ENCODE measurements around the gene CDH9. TPM values are rescaled to one million over a fixed set of nuclear protein-coding genes. Genes with fewer than 3 reads are reported as not detected.

The CDH9 gene
- total and polyA plus RNA-seq, 9 of the 15 experiments (the other 6 are each of a cell fraction or from before 2014, with no cell fraction given) = not detected

DNA sequence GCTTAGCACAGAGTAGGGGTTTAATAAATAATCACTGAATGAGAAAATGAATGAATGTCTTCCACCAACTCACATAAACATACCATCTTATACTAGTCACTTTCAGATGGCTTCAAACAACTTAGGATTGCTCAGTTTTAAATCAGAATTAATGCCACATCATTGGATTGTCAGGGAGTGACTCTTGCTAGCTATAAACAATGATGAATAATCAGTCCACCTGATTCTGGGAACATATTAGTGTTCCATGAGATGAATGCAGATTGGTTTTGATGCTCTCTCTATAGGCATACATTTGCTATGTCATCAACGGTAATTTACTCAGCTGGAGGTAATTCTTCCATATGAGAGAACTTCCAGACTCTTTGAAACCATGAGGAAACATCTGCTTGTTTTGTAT lies 97.4 kb downstream of the CDH9 start (continued):
- TF ChIP-seq HMG20A (CRISPR knock-in tag; conservative IDR thresholded peaks at IDR 0.05) (no peak), ZBTB1 (CRISPR knock-in tag; IDR thresholded peaks at IDR 0.05; ENCODE audit: borderline replicate concordance, low read depth) (no peak), SREBF1 (IDR thresholded peaks at IDR 0.05; ENCODE audit: borderline replicate concordance, low read depth, low read length) (no peak), ZSCAN32 (CRISPR knock-in tag; IDR thresholded peaks at IDR 0.05) (no peak), TEAD2 (tag; IDR thresholded peaks at IDR 0.05) (no peak)

GRCh38 chr5:26932238-26932637 lies 106.1 kb downstream of the CDH9 start:
- no peak for ATAC-seq
- Histone ChIP-seq H3K9me1 (ENCODE audit: control insufficient read depth, insufficient read depth, low read length) (no peaks in the 10 kb centered on the region), H3K4me3 (no peak overlapping the region), H3K27me3 (ENCODE audit: control insufficient read depth in 2 of 2, insufficient read depth in 2 of 2, low read length in 2 of 2) (no peaks in the 10 kb centered on the region), H3K9ac (ENCODE audit: insufficient read depth in 1 of 2, low read depth in 2 of 2, low read length in 2 of 2) (no peak overlapping the region), H3K9me3 (replicated peaks; ENCODE audit: control insufficient read depth, insufficient read depth, low read depth, low read length) (no peaks in the 10 kb centered on the region), H3K79me2 (ENCODE audit: control insufficient read depth, insufficient read depth, low read length) (no peaks in the 10 kb centered on the region), H3K36me3 (ENCODE audit: control insufficient read depth, insufficient read depth, low read length) (no peaks in the 10 kb centered on the region), H4K20me1 (replicated peaks; ENCODE audit: control insufficient read depth, insufficient read depth, low read length) (no peaks in the 10 kb centered on the region), H2AFZ (ENCODE audit: low read depth, low read length) (no peak overlapping the region), H3K4me1 (replicated peaks in 1 of 2; ENCODE audit: control insufficient read depth in 2 of 2, insufficient read depth in 2 of 2, low read length in 2 of 2) (no peaks in the 10 kb centered on the region), H3K27ac (ENCODE audit: extremely low read depth, low read depth, low read length) (no peak overlapping the region), H3K4me2 (ENCODE audit: insufficient read depth, low read length) (no peak overlapping the region)
- no peak for DNase-seq (ENCODE audit: extremely low read depth in 1 of 4, low spot score in 3 of 4)
- no peak for TF ChIP-seq ZKSCAN8 (CRISPR knock-in tag; IDR thresholded peaks at IDR 0.05)
- TF ChIP-seq NFE2 (IDR thresholded peaks at IDR 0.05; ENCODE audit: low read depth) = no peak
- no peak for TF ChIP-seq ZBTB40 (IDR thresholded peaks at IDR 0.05)
- TF ChIP-seq ZBTB40 (CRISPR knock-in tag; IDR thresholded peaks at IDR 0.05) = no peak
- TF ChIP-seq ZNF316 (IDR thresholded peaks at IDR 0.05) = peak; percentile 70
- peak; percentile 35; the same call in 1 of the 2 replicates for TF ChIP-seq C11orf30 (IDR thresholded peaks at IDR 0.05; ENCODE audit: low read depth)
- TF ChIP-seq MAFG (tag; conservative IDR thresholded peaks at IDR 0.05) = peak; percentile 37; the same call in 1 of the 2 replicates
- POLR2A ChIA-PET = no interaction called here
- intact Hi-C loops (cut with micrococcal nuclease) (no loop called here), in situ Hi-C loops (cut with MboI) (no loop called here)
- BruUV-seq (replicated peaks) = no TSS peak
- CTCF ChIA-PET (ENCODE audit: low intra/inter-chr PET ratio) = no interaction called here
- 2% methylated on average over 2 of the region's 2 CpGs for WGBS (ENCODE audit: insufficient coverage, low coverage, missing lambda C conversion rate)
- no peak for FAIRE-seq
